ENCODE results near the gene ANAPC4. TPM values are rescaled to one million over a fixed set of nuclear protein-coding genes. Genes with fewer than 3 reads are reported as not detected.

Gene ANAPC4
- total RNA-seq, 1 donor from 2014 or later = 17.7 TPM

DNA sequence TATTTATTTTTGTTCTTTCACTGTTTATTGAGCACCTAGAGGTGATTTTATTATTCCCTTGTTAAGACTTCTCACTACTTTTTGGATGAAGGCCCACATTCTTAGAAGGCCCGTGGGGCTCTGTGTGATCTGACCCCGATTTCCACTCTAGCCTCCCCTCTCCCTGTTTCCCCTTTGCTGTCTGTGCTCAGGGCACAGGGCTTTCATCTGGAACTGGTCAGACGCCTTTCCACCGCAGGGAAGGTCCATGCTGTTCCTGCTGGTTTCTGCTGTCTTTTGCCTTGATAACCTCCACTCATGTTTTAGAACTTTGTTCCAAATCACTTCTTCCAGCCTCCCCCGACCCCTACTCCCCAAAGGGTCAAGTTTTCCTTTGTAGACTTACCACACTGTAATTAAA is 31.3 kb upstream of the ANAPC4 start:
- no peaks in the 10 kb centered on the region for H3K36me3 Mint-ChIP-seq (ENCODE audit: low read depth)
- TF ChIP-seq, protein P1, sequence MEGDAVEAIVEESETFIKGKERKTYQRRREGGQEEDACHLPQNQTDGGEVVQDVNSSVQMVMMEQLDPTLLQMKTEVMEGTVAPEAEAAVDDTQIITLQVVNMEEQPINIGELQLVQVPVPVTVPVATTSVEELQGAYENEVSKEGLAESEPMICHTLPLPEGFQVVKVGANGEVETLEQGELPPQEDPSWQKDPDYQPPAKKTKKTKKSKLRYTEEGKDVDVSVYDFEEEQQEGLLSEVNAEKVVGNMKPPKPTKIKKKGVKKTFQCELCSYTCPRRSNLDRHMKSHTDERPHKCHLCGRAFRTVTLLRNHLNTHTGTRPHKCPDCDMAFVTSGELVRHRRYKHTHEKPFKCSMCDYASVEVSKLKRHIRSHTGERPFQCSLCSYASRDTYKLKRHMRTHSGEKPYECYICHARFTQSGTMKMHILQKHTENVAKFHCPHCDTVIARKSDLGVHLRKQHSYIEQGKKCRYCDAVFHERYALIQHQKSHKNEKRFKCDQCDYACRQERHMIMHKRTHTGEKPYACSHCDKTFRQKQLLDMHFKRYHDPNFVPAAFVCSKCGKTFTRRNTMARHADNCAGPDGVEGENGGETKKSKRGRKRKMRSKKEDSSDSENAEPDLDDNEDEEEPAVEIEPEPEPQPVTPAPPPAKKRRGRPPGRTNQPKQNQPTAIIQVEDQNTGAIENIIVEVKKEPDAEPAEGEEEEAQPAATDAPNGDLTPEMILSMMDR (IDR thresholded peaks at IDR 0.05) = no peak
- no peak overlapping the region for H3K4me3 Mint-ChIP-seq (ENCODE audit: unreplicated experiment)
- peaks cover 6% of the 10 kb centered on the region for H3K4me1 Mint-ChIP-seq (ENCODE audit: low read depth)
- H3K27me3 Mint-ChIP-seq (ENCODE audit: low read depth) = no peaks in the 10 kb centered on the region
- H3K9me3 Mint-ChIP-seq (ENCODE audit: low read depth) = no peaks in the 10 kb centered on the region
- DNase-seq (ENCODE audit: low spot score) = no peak
- no peak overlapping the region for H3K27ac Mint-ChIP-seq (ENCODE audit: unreplicated experiment)

GRCh38 chr4:25346913-25347312 is 30.1 kb upstream of the ANAPC4 start:
- no peaks in the 10 kb centered on the region for H3K9me3 Mint-ChIP-seq (ENCODE audit: low read depth)
- no peaks in the 10 kb centered on the region for H3K27me3 Mint-ChIP-seq (ENCODE audit: low read depth)
- no peak for DNase-seq (ENCODE audit: low spot score)
- TF ChIP-seq, protein P1 (IDR thresholded peaks at IDR 0.05) = no peak
- peaks cover 9% of the 10 kb centered on the region for H3K4me1 Mint-ChIP-seq (ENCODE audit: low read depth)
- H3K27ac Mint-ChIP-seq (ENCODE audit: unreplicated experiment) = no peak overlapping the region
- no peak overlapping the region for H3K4me3 Mint-ChIP-seq (ENCODE audit: unreplicated experiment)
- no peaks in the 10 kb centered on the region for H3K36me3 Mint-ChIP-seq (ENCODE audit: low read depth)

DNA sequence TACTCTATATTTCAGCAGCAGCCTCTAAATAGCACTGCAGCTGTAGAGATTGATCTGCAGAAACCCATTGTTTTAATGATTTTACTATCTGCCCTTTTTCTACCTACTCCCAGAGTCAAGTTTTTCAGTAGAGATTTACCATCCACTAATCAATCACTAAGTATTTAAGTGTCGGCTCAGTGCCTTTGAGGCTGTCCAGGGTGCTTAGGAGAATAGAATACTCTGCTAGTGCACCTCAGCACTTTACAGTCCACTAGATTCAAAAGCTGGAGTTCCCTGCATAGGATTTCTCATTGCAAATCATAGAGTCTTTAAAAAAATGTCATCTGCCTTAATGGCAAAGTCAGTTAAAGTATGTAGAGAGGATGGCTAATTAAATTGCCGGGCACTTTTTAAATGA is 29.6 kb upstream of the ANAPC4 start:
- Mint-ChIP-seq H3K9me3 (ENCODE audit: low read depth) (no peaks in the 10 kb centered on the region), H3K27me3 (ENCODE audit: low read depth) (no peaks in the 10 kb centered on the region), H3K36me3 (ENCODE audit: low read depth) (no peaks in the 10 kb centered on the region), H3K27ac (ENCODE audit: unreplicated experiment) (no peak overlapping the region), H3K4me1 (ENCODE audit: low read depth) (peaks cover 15% of the 10 kb centered on the region), H3K4me3 (ENCODE audit: unreplicated experiment) (no peak overlapping the region)
- DNase-seq (ENCODE audit: low spot score) = no peak
- TF ChIP-seq, protein P1 (IDR thresholded peaks at IDR 0.05) = no peak

DNA sequence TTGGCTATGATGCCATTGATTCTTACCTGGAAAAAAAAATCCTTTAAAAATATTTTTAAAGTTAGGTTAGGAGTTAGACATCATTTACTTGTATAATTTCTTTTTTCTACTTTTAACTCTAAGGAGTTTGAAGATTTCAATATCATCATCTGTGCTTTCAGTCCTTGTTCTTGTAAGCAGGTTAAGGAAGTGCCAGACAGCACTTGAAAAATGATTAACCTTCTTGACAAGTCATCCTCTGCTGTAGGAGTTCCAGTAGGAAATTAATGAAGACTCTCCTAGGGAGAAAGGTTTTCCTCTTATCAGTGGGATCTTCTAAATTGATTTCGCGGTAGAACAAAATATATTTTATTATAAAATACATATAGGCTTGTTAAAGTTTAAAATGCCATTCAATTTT is 29.1 kb upstream of the ANAPC4 start:
- no peak overlapping the region for H3K4me3 Mint-ChIP-seq (ENCODE audit: unreplicated experiment)
- TF ChIP-seq, protein P1 (IDR thresholded peaks at IDR 0.05) = no peak
- H3K27me3 Mint-ChIP-seq (ENCODE audit: low read depth) = no peaks in the 10 kb centered on the region
- H3K27ac Mint-ChIP-seq (ENCODE audit: unreplicated experiment) = no peak overlapping the region
- H3K36me3 Mint-ChIP-seq (ENCODE audit: low read depth) = no peaks in the 10 kb centered on the region
- no peak for DNase-seq (ENCODE audit: low spot score)
- peaks cover 15% of the 10 kb centered on the region for H3K4me1 Mint-ChIP-seq (ENCODE audit: low read depth)
- no peaks in the 10 kb centered on the region for H3K9me3 Mint-ChIP-seq (ENCODE audit: low read depth)

- no peak for DNase-seq (ENCODE audit: low spot score)
- Mint-ChIP-seq H3K36me3 (ENCODE audit: low read depth) (no peaks in the 10 kb centered on the region), H3K4me3 (ENCODE audit: unreplicated experiment) (no peak overlapping the region), H3K27me3 (ENCODE audit: low read depth) (no peaks in the 10 kb centered on the region), H3K27ac (ENCODE audit: unreplicated experiment) (no peak overlapping the region), H3K4me1 (ENCODE audit: low read depth) (peaks cover 11% of the 10 kb centered on the region), H3K9me3 (ENCODE audit: low read depth) (no peaks in the 10 kb centered on the region)
- TF ChIP-seq, protein P1 (IDR thresholded peaks at IDR 0.05) = no peak
Measured at GRCh38 chr4:25350561-25350960, 26.5 kb upstream of the ANAPC4 start.
